Activated CD4-positive, alpha-beta memory T cell treated with anti-CD3 and anti-CD28 coated beads for 36 hours (primary cell): Measurements from ENCODE around the gene LETM1. TPM values are rescaled to one million over a fixed set of nuclear protein-coding genes. Genes with fewer than 3 reads are reported as not detected.

Experiments used
- CTCF ChIA-PET: fragments of 350-600 bp; sonication (Branson Sonifier 250); formaldehyde crosslinking; loops from one replicate; lab custom pipeline; 2021; ENCODE audit warnings: antibody characterized with exemption, inconsistent platforms; lab: Charles Lee
- POLR2A ChIA-PET: fragments of 350-600 bp; sonication (Branson Sonifier 250); formaldehyde crosslinking; loops from one replicate; lab custom pipeline; 2021; ENCODE audit warnings: antibody characterized with exemption; lab: Charles Lee
- DNase-seq: peaks from one replicate; pipeline ENCODE4 v3.0.0-alpha.2; 2020
- H3K27ac Mint-ChIP-seq: one replicate; pipeline ENCODE4 v1.8.0; 2021; ENCODE audit warnings: mixed read lengths
- H3K27me3 Mint-ChIP-seq: one replicate; pipeline ENCODE4 v1.8.0; 2021; ENCODE audit warnings: mixed read lengths
- H3K36me3 Mint-ChIP-seq: one replicate; pipeline ENCODE4 v1.8.0; 2021; ENCODE audit warnings: mixed read lengths
- H3K4me1 Mint-ChIP-seq: one replicate; pipeline ENCODE4 v1.8.0; 2021; ENCODE audit warnings: low read depth, mixed read lengths
- H3K4me3 Mint-ChIP-seq: one replicate; pipeline ENCODE4 v1.8.0; 2021; ENCODE audit warnings: mild to moderate bottlenecking, mixed read lengths
- H3K9me3 Mint-ChIP-seq: one replicate; pipeline ENCODE4 v1.8.0; 2021; ENCODE audit warnings: mixed read lengths
- intact Hi-C: fragments of 100-400 bp; cut with micrococcal nuclease; formaldehyde crosslinking; loops from one replicate; pipeline ENCODE4 v1.15.1; 2023
- total RNA-seq, 2 experiments: library from RNA; stranded (reverse); gene quantifications; one replicate each; pipeline ENCODE4 v1.2.3, GENCODE V29; 2021

Gene LETM1
- total RNA-seq, 2 experiments from 2014 or later = 41.1 to 42.6 TPM

- Mint-ChIP-seq H3K4me1 (peaks cover 20% of the 10 kb centered on the region), H3K9me3 (no peaks in the 10 kb centered on the region), H3K27ac (no peak overlapping the region), H3K27me3 (no peaks in the 10 kb centered on the region), H3K36me3 (peaks cover 14% of the 10 kb centered on the region), H3K4me3 (no peak overlapping the region)
- no peak for DNase-seq
- intact Hi-C loops = no loop called here
- ChIA-PET POLR2A (no interaction called here), CTCF (interaction anchor here (1.4 kb wide), 1 partner anchor 23 kb away, joined by 3 read pairs; no protein-coding TSS in a partner anchor)
Measured at GRCh38 chr4:1895971-1896657, 40.2 kb upstream of the LETM1 start.

- Mint-ChIP-seq H3K36me3 (peaks cover 7% of the 10 kb centered on the region), H3K9me3 (no peaks in the 10 kb centered on the region), H3K27me3 (no peaks in the 10 kb centered on the region), H3K4me1 (peaks cover 21% of the 10 kb centered on the region), H3K27ac (no peak overlapping the region), H3K4me3 (no peak overlapping the region)
- POLR2A ChIA-PET = no interaction called here
- no peak for DNase-seq
- intact Hi-C loops = no loop called here
- CTCF ChIA-PET = interaction anchor here (6.5 kb wide), 1 partner anchor 9 kb away, joined by 31 read pairs; no protein-coding TSS in a partner anchor
Measured at GRCh38 chr4:1890979-1891570, 35.1 kb upstream of the LETM1 start.

GRCh38 chr4:1887052-1887451 is 31.1 kb upstream of the LETM1 start:
- ChIA-PET CTCF (interaction anchor here (1.3 to 6.5 kb wide), 3 partner anchors 13 to 77 kb away, joined by 3 to 31 read pairs (median 4); no protein-coding TSS in a partner anchor), POLR2A (no interaction called here)
- Mint-ChIP-seq H3K27ac (no peak overlapping the region), H3K9me3 (no peaks in the 10 kb centered on the region), H3K4me1 (peaks cover 21% of the 10 kb centered on the region), H3K36me3 (peaks cover 8% of the 10 kb centered on the region), H3K27me3 (no peaks in the 10 kb centered on the region), H3K4me3 (no peak overlapping the region)
- intact Hi-C loops = no loop called here
- no peak for DNase-seq

GRCh38 chr4:1885414-1885813 is 29.5 kb upstream of the LETM1 start:
- intact Hi-C loops = no loop called here
- H3K4me3 Mint-ChIP-seq = no peak overlapping the region
- POLR2A ChIA-PET = no interaction called here
- CTCF ChIA-PET = interaction anchor here (6.5 kb wide), 1 partner anchor 14 kb away, joined by 31 read pairs; no protein-coding TSS in a partner anchor
- H3K27ac Mint-ChIP-seq = no peak overlapping the region
- H3K4me1 Mint-ChIP-seq = peaks cover 29% of the 10 kb centered on the region
- H3K36me3 Mint-ChIP-seq = peaks cover 12% of the 10 kb centered on the region
- no peaks in the 10 kb centered on the region for H3K27me3 Mint-ChIP-seq
- DNase-seq = no peak
- H3K9me3 Mint-ChIP-seq = no peaks in the 10 kb centered on the region

GRCh38 chr4:1883583-1883982 is 27.6 kb upstream of the LETM1 start:
- no peaks in the 10 kb centered on the region for H3K9me3 Mint-ChIP-seq
- no peaks in the 10 kb centered on the region for H3K27me3 Mint-ChIP-seq
- no peak for DNase-seq
- POLR2A ChIA-PET = interaction anchor here (0.6 kb wide), 1 partner anchor 13 kb away, joined by 4 read pairs; the partner anchor contains the start of gene NSD2
- intact Hi-C loops = no loop called here
- CTCF ChIA-PET = interaction anchor here (0.6 to 1.4 kb wide), 2 partner anchors 16 kb away, joined by 3 to 15 read pairs; no protein-coding TSS in a partner anchor
- H3K36me3 Mint-ChIP-seq = peaks cover 12% of the 10 kb centered on the region
- peaks cover 35% of the 10 kb centered on the region for H3K4me1 Mint-ChIP-seq
- no peak overlapping the region for H3K27ac Mint-ChIP-seq
- H3K4me3 Mint-ChIP-seq = no peak overlapping the region

GRCh38 chr4:1882850-1883271 is 26.9 kb upstream of the LETM1 start:
- Mint-ChIP-seq H3K27me3 (no peaks in the 10 kb centered on the region), H3K27ac (no peak overlapping the region), H3K9me3 (no peaks in the 10 kb centered on the region), H3K4me1 (peaks cover 38% of the 10 kb centered on the region), H3K4me3 (no peak overlapping the region), H3K36me3 (peaks cover 12% of the 10 kb centered on the region)
- CTCF ChIA-PET = interaction anchor here (1.4 kb wide), 1 partner anchor 17 kb away, joined by 15 read pairs; no protein-coding TSS in a partner anchor
- POLR2A ChIA-PET = no interaction called here
- intact Hi-C loops = no loop called here
- DNase-seq = no peak

GRCh38 chr4:1880332-1880731 is 24.4 kb upstream of the LETM1 start:
- H3K27me3 Mint-ChIP-seq = no peaks in the 10 kb centered on the region
- POLR2A ChIA-PET = no interaction called here
- intact Hi-C loops = no loop called here
- H3K36me3 Mint-ChIP-seq = peaks cover 10% of the 10 kb centered on the region
- H3K4me3 Mint-ChIP-seq = no peak overlapping the region
- CTCF ChIA-PET = no interaction called here
- peaks cover 37% of the 10 kb centered on the region for H3K4me1 Mint-ChIP-seq
- no peak for DNase-seq
- no peak overlapping the region for H3K27ac Mint-ChIP-seq
- no peaks in the 10 kb centered on the region for H3K9me3 Mint-ChIP-seq

GRCh38 chr4:1879485-1879884 is 23.5 kb upstream of the LETM1 start:
- intact Hi-C loops = no loop called here
- peaks cover 40% of the 10 kb centered on the region for H3K4me1 Mint-ChIP-seq
- no peaks in the 10 kb centered on the region for H3K27me3 Mint-ChIP-seq
- H3K9me3 Mint-ChIP-seq = no peaks in the 10 kb centered on the region
- no peak for DNase-seq
- peaks cover 12% of the 10 kb centered on the region for H3K36me3 Mint-ChIP-seq
- no peak overlapping the region for H3K27ac Mint-ChIP-seq
- ChIA-PET POLR2A (no interaction called here), CTCF (interaction anchor here (0.8 to 1.1 kb wide), 2 partner anchors 15 to 20 kb away, joined by 3 to 5 read pairs; no protein-coding TSS in a partner anchor)
- no peak overlapping the region for H3K4me3 Mint-ChIP-seq

GRCh38 chr4:1874201-1874600 is 18.2 kb upstream of the LETM1 start:
- POLR2A ChIA-PET = interaction anchor here (2.0 kb wide), 1 partner anchor 17 kb away, joined by 16 read pairs; the partner anchor contains the start of gene LETM1
- H3K27ac Mint-ChIP-seq = peak overlapping the region; percentile 14

GRCh38 chr4:1873776-1874175 is 17.8 kb upstream of the LETM1 start:
- intact Hi-C loops = loop anchor here (1.0 to 5.0 kb wide), 3 partner anchors 26 to 369 kb away; partner anchors contain the start of genes HAUS3, NELFA and POLN
- peak overlapping the region; percentile 95 for H3K27ac Mint-ChIP-seq
- no peak overlapping the region for H3K4me3 Mint-ChIP-seq
- CTCF ChIA-PET = interaction anchor here (0.9 to 2.5 kb wide), 3 partner anchors 17 to 27 kb away, joined by 3 to 22 read pairs (median 8); no protein-coding TSS in a partner anchor
- no peak for DNase-seq
- peaks cover 14% of the 10 kb centered on the region for H3K36me3 Mint-ChIP-seq
- POLR2A ChIA-PET = interaction anchor here (1.8 to 2.0 kb wide), 2 partner anchors 17 to 26 kb away, joined by 8 to 16 read pairs; partner anchors contain the start of gene LETM1
- peaks cover 41% of the 10 kb centered on the region for H3K4me1 Mint-ChIP-seq
- no peaks in the 10 kb centered on the region for H3K9me3 Mint-ChIP-seq
- no peaks in the 10 kb centered on the region for H3K27me3 Mint-ChIP-seq

More at GRCh38 chr4:1874201-1874600, 18.2 kb upstream of the LETM1 start:
- H3K4me3 Mint-ChIP-seq = no peak overlapping the region
- peaks cover 14% of the 10 kb centered on the region for H3K36me3 Mint-ChIP-seq
- CTCF ChIA-PET = interaction anchor here (1.0 to 2.5 kb wide), 3 partner anchors 17 to 25 kb away, joined by 3 to 22 read pairs (median 8); partner anchors contain the start of gene LETM1
- no peaks in the 10 kb centered on the region for H3K9me3 Mint-ChIP-seq
- no peaks in the 10 kb centered on the region for H3K27me3 Mint-ChIP-seq
- peaks cover 42% of the 10 kb centered on the region for H3K4me1 Mint-ChIP-seq
- intact Hi-C loops = loop anchor here (5.0 kb wide), 2 partner anchors 133 to 368 kb away; partner anchors contain the start of genes HAUS3, NELFA and POLN
- DNase-seq = no peak

- Mint-ChIP-seq H3K4me3 (peak overlapping the region; percentile 89), H3K9me3 (no peaks in the 10 kb centered on the region), H3K27ac (peak overlapping the region; percentile 95), H3K36me3 (peaks cover 14% of the 10 kb centered on the region), H3K27me3 (no peaks in the 10 kb centered on the region), H3K4me1 (peaks cover 36% of the 10 kb centered on the region)
- POLR2A ChIA-PET = interaction anchor here (1.8 to 2.0 kb wide), 2 partner anchors 16 to 27 kb away, joined by 8 to 16 read pairs; partner anchors contain the start of gene LETM1
- intact Hi-C loops = loop anchor here (1.0 to 5.0 kb wide), 3 partner anchors 26 to 369 kb away; partner anchors contain the start of genes HAUS3, NELFA and POLN
- CTCF ChIA-PET = interaction anchor here (0.6 to 2.5 kb wide), 4 partner anchors 16 to 807 kb away, joined by 3 to 22 read pairs (median 6); no protein-coding TSS in a partner anchor
- no peak for DNase-seq
Measured at GRCh38 chr4:1873291-1873690, 17.3 kb upstream of the LETM1 start.
